HL-60 (cell line): ENCODE data around the gene SRPRA.

ENCODE experiments used
- CTCF ChIP-seq: IDR thresholded peaks from one replicate; pipeline ENCODE4 v1.5.1; 2011; ENCODE audit warnings: low read length, control low read depth, inconsistent platforms; ENCODE audit not compliant: insufficient read depth
- GABPA ChIP-seq: IDR thresholded peaks from 2 replicates; pipeline ENCODE4 v1.6.1; 2012; ENCODE audit warnings: low read depth
- POLR2AphosphoS5 ChIP-seq: IDR thresholded peaks from 2 replicates; pipeline ENCODE4 v1.6.1; 2012; ENCODE audit warnings: low read depth
- SPI1 ChIP-seq: IDR thresholded peaks from 2 replicates; pipeline ENCODE4 v1.6.1; 2012; ENCODE audit warnings: low read depth, mild to moderate bottlenecking, borderline replicate concordance

DNA sequence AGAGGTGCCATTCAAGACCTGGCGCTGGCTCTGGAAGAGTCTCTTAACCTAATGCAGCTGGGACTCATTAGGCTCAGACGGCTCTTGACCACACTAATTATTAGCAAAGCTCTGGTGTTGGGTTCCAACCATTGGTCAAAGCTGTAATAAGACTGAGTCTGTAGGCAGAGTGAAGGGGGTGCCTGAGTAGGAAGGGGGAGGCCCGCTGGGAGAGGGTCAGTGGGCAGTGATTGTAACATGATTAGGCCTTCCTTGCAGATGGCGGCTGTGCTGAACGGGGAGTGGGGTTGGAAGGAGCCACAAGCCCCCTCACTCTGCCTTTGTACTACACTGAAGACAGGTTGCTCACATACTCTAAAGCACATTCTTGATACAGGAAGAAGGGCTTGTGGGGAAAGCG is 5.2 kb downstream of the SRPRA start:
- no peak for TF ChIP-seq CTCF
- no peak for TF ChIP-seq POLR2AphosphoS5
- no peak for TF ChIP-seq SPI1
- TF ChIP-seq GABPA: no peak
